Neural progenitor cell (in vitro differentiated cells): ENCODE results near the gene USE1. TPM values are rescaled to one million over a fixed set of nuclear protein-coding genes. Genes with fewer than 3 reads are reported as not detected.

Experiments
- DNase-seq: peaks from one replicate; pipeline ENCODE4 v3.0.0-alpha.2; 2016; ENCODE audit warnings: low spot score
- H2AFZ ChIP-seq: fragments of 200-600 bp; sonication (generic); replicated peaks from 2 replicates; pipeline ENCODE4 v1.6.1; 2016; ENCODE audit warnings: antibody characterized with exemption
- H3F3A ChIP-seq: fragments of 200-600 bp; sonication (generic); 2 replicates; pipeline ENCODE4 v1.6.1; 2016; ENCODE audit warnings: antibody characterized with exemption, low read depth
- H3K27ac ChIP-seq: fragments of 200-600 bp; sonication (generic); 2 replicates; pipeline ENCODE4 v1.5.1; 2016; ENCODE audit warnings: mild to moderate bottlenecking
- H3K27me3 ChIP-seq: fragments of 200-600 bp; sonication (generic); 2 replicates; pipeline ENCODE4 v1.6.1; 2016; ENCODE audit warnings: mild to moderate bottlenecking, moderate library complexity
- H3K36me3 ChIP-seq: fragments of 200-600 bp; sonication (generic); 2 replicates; pipeline ENCODE4 v1.5.1; 2016
- H3K4me1 ChIP-seq: fragments of 200-600 bp; sonication (generic); 2 replicates; pipeline ENCODE4 v1.6.1; 2016; ENCODE audit warnings: mixed run types
- H3K4me2 ChIP-seq: fragments of 200-600 bp; sonication (generic); 2 replicates; pipeline ENCODE4 v1.6.1; 2016
- H3K4me3 ChIP-seq: fragments of 200-600 bp; sonication (generic); 2 replicates; pipeline ENCODE4 v1.5.1; 2016
- H3K79me2 ChIP-seq: fragments of 200-600 bp; sonication (generic); 2 replicates; pipeline ENCODE4 v1.6.1; 2016; ENCODE audit warnings: low read depth
- H3K9ac ChIP-seq: fragments of 200-600 bp; sonication (generic); 2 replicates; pipeline ENCODE4 v1.6.1; 2016
- H3K9me3 ChIP-seq: fragments of 200-600 bp; sonication (generic); 2 replicates; pipeline ENCODE4 v1.5.1; 2016; ENCODE audit warnings: low read depth
- H4K20me1 ChIP-seq: fragments of 200-600 bp; sonication (generic); 2 replicates; pipeline ENCODE4 v1.6.1; 2016; ENCODE audit warnings: low read depth
- H3K27ac Mint-ChIP-seq: 3 replicates; pipeline ENCODE4 v1.8.0; 2021; ENCODE audit warnings: mixed read lengths
- H3K27me3 Mint-ChIP-seq: 2 replicates; pipeline ENCODE4 v1.8.0; 2022; ENCODE audit warnings: low read depth, mild to moderate bottlenecking, inconsistent platforms, moderate library complexity, mixed read lengths; ENCODE audit not compliant: insufficient read depth
- H3K36me3 Mint-ChIP-seq: 3 replicates; pipeline ENCODE4 v1.8.0; 2021; ENCODE audit warnings: mixed read lengths
- H3K4me1 Mint-ChIP-seq: 3 replicates; pipeline ENCODE4 v1.8.0; 2021; ENCODE audit warnings: mixed read lengths
- H3K4me3 Mint-ChIP-seq: 3 replicates; pipeline ENCODE4 v1.8.0; 2021; ENCODE audit warnings: mild to moderate bottlenecking, moderate library complexity, mixed read lengths
- H3K9me3 Mint-ChIP-seq: 3 replicates; pipeline ENCODE4 v1.8.0; 2020; ENCODE audit warnings: mixed read lengths
- CTCF ChIP-seq: fragments of 200-600 bp; sonication (generic); IDR thresholded peaks from 2 replicates; pipeline ENCODE4 v1.5.1; 2017; ENCODE audit warnings: antibody characterized with exemption, mild to moderate bottlenecking
- EZH2 ChIP-seq: fragments of 200-600 bp; sonication (generic); IDR thresholded peaks from 2 replicates; pipeline ENCODE4 v1.6.1; 2017; ENCODE audit warnings: antibody characterized with exemption, mild to moderate bottlenecking, moderate library complexity
- EZH2phosphoT487 ChIP-seq: fragments of 200-600 bp; sonication (generic); IDR thresholded peaks from 2 replicates; pipeline ENCODE4 v1.6.1; 2017; ENCODE audit warnings: antibody characterized with exemption
- total RNA-seq: library from RNA; depleted of rRNA; stranded (reverse); fragments of >200 nt; gene quantifications from 2 replicates; pipeline ENCODE4 v1.2.3, GENCODE V29; 2015; ENCODE audit warnings: low replicate concordance

USE1 gene
- total RNA-seq, 1 donor from 2014 or later = 12.1 TPM

GRCh38 chr19:17227798-17228367 is 12.7 kb downstream of the USE1 start:
- TF ChIP-seq EZH2 (no peak), EZH2phosphoT487 (no peak), CTCF (no peak)
- no peaks in the 10 kb centered on the region for H3K9me3 Mint-ChIP-seq
- H3K4me3 Mint-ChIP-seq = peak overlapping the region; percentile 89
- Histone ChIP-seq H3K4me3 (no peak overlapping the region), H3K4me1 (peaks cover 3% of the 10 kb centered on the region), H3K9ac (no peak overlapping the region), H3K36me3 (no peaks in the 10 kb centered on the region), H3F3A (peaks cover 38% of the 10 kb centered on the region), H3K9me3 (no peaks in the 10 kb centered on the region), H4K20me1 (peaks cover 8% of the 10 kb centered on the region), H3K79me2 (peaks cover 4% of the 10 kb centered on the region), H2AFZ (no peak overlapping the region), H3K27ac (no peak overlapping the region), H3K27me3 (no peaks in the 10 kb centered on the region), H3K4me2 (peak overlapping the region; percentile 22)
- H3K4me1 Mint-ChIP-seq = peaks cover 6% of the 10 kb centered on the region
- no peak for DNase-seq
- H3K27me3 Mint-ChIP-seq = peaks cover 10% of the 10 kb centered on the region
- no peak overlapping the region for H3K27ac Mint-ChIP-seq
- H3K36me3 Mint-ChIP-seq = peaks cover 10% of the 10 kb centered on the region

- Histone ChIP-seq H3K4me1 (peaks cover 10% of the 10 kb centered on the region), H4K20me1 (peaks cover 24% of the 10 kb centered on the region), H3K79me2 (peaks cover 24% of the 10 kb centered on the region), H3K4me3 (no peak overlapping the region), H3F3A (peaks cover 46% of the 10 kb centered on the region), H3K27ac (no peak overlapping the region), H3K9me3 (no peaks in the 10 kb centered on the region), H2AFZ (no peak overlapping the region), H3K4me2 (no peak overlapping the region), H3K27me3 (no peaks in the 10 kb centered on the region), H3K9ac (no peak overlapping the region), H3K36me3 (no peaks in the 10 kb centered on the region)
- Mint-ChIP-seq H3K4me1 (peaks cover 9% of the 10 kb centered on the region), H3K27me3 (peaks cover 13% of the 10 kb centered on the region), H3K4me3 (no peak overlapping the region), H3K36me3 (peaks cover 15% of the 10 kb centered on the region), H3K27ac (no peak overlapping the region), H3K9me3 (no peaks in the 10 kb centered on the region)
- DNase-seq = no peak
- TF ChIP-seq EZH2phosphoT487 (no peak), EZH2 (no peak), CTCF (no peak)
These were observed 14.7 kb downstream of the USE1 start for GRCh38 chr19:17229890-17230289.

GRCh38 chr19:17232258-17232657 is 17.1 kb downstream of the USE1 start:
- TF ChIP-seq EZH2 = no peak
- TF ChIP-seq EZH2phosphoT487 = no peak
- no peak for TF ChIP-seq CTCF
- H3K27ac ChIP-seq = no peak overlapping the region
- no peak for DNase-seq
- no peak overlapping the region for H3K4me2 ChIP-seq
- no peaks in the 10 kb centered on the region for H3K27me3 ChIP-seq
- peaks cover 20% of the 10 kb centered on the region for H3K4me1 ChIP-seq
- H3K36me3 ChIP-seq = no peaks in the 10 kb centered on the region
- H3K4me3 ChIP-seq = no peak overlapping the region
- no peak overlapping the region for H2AFZ ChIP-seq
- Mint-ChIP-seq H3K4me3 (no peak overlapping the region), H3K27ac (no peak overlapping the region), H3K9me3 (no peaks in the 10 kb centered on the region), H3K36me3 (peaks cover 15% of the 10 kb centered on the region), H3K27me3 (peaks cover 10% of the 10 kb centered on the region), H3K4me1 (peaks cover 11% of the 10 kb centered on the region)
- peaks cover 36% of the 10 kb centered on the region for H3K79me2 ChIP-seq
- H3F3A ChIP-seq = peaks cover 49% of the 10 kb centered on the region
- H3K9ac ChIP-seq = no peak overlapping the region
- H3K9me3 ChIP-seq = no peaks in the 10 kb centered on the region
- H4K20me1 ChIP-seq = peaks cover 30% of the 10 kb centered on the region
